Measurements from ENCODE around the gene BACE2. TPM values are rescaled to one million over a fixed set of nuclear protein-coding genes. Genes with fewer than 3 reads are reported as not detected.

Gene BACE2
- total and polyA plus RNA-seq, 2 donors (not counting 1 experiment from before 2014, with no cell fraction given), result 18.4 to 40.8 TPM

DNA sequence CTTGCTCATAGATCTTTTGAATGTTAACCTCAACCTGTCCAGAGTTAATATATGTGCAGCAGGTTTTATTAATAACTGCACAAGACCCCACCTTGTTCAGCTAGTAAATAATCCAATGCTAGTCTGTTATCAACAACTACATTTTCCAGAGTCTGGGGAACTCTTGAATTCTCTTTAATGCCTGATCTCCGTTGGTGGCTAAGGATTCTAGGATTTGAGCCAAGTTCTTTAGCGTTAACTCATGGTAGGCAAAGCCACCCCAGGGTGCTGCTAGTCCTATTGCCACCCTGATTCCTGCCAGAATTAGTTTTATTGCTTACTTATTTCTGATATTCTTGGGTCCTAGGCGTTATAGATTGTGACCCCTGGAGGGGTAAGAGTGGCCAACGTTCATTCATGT lies 12.8 kb downstream of the BACE2 start:
- no peak for ATAC-seq (ENCODE audit: low read depth)
- ChIA-PET CTCF (interaction anchor here (1.8 kb wide), 1 partner anchor 51 kb away, joined by 3 read pairs; no protein-coding TSS in a partner anchor), POLR2A (no interaction called here)
- no peak for TF ChIP-seq EZH2 (IDR thresholded peaks at IDR 0.05; ENCODE audit: borderline replicate concordance, insufficient read depth, low read depth, low read length, poor library complexity, severe bottlenecking)
- TF ChIP-seq, protein P1, sequence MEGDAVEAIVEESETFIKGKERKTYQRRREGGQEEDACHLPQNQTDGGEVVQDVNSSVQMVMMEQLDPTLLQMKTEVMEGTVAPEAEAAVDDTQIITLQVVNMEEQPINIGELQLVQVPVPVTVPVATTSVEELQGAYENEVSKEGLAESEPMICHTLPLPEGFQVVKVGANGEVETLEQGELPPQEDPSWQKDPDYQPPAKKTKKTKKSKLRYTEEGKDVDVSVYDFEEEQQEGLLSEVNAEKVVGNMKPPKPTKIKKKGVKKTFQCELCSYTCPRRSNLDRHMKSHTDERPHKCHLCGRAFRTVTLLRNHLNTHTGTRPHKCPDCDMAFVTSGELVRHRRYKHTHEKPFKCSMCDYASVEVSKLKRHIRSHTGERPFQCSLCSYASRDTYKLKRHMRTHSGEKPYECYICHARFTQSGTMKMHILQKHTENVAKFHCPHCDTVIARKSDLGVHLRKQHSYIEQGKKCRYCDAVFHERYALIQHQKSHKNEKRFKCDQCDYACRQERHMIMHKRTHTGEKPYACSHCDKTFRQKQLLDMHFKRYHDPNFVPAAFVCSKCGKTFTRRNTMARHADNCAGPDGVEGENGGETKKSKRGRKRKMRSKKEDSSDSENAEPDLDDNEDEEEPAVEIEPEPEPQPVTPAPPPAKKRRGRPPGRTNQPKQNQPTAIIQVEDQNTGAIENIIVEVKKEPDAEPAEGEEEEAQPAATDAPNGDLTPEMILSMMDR (IDR thresholded peaks at IDR 0.05), result no peak
- intact Hi-C loops (cut with micrococcal nuclease), result no loop called here
- no peaks in the 10 kb centered on the region for H3K9me3 Mint-ChIP-seq (ENCODE audit: insufficient read depth)
- Histone ChIP-seq H2AFZ (ENCODE audit: insufficient read depth, low read depth, low read length, poor library complexity, severe bottlenecking) (no peak overlapping the region), H3K9me3 (ENCODE audit: control extremely low read depth in 1 of 3, control insufficient read depth in 2 of 3, insufficient read depth in 1 of 3, low read length in 2 of 3) (no peaks in the 10 kb centered on the region), H4K20me1 (ENCODE audit: control insufficient read depth, insufficient read depth, low read length, poor library complexity, severe bottlenecking) (no peaks in the 10 kb centered on the region), H3K27ac (ENCODE audit: low read length in 2 of 2) (no peak overlapping the region), H3K79me2 (ENCODE audit: control insufficient read depth, insufficient read depth, low read length) (peaks cover 29% of the 10 kb centered on the region), H3K27me3 (replicated peaks in 1 of 4; ENCODE audit: control extremely low read depth in 1 of 4, control insufficient read depth in 3 of 4, insufficient read depth in 4 of 4, low read length in 3 of 4) (no peaks in the 10 kb centered on the region), H3K4me1 (ENCODE audit: control insufficient read depth in 2 of 2, insufficient read depth in 2 of 2, low read length in 2 of 2) (peaks cover 0 to 2% of the 10 kb centered on the region in 2 donors), H3K36me3 (replicated peaks in 1 of 2; ENCODE audit: control extremely low read depth in 1 of 2, control insufficient read depth in 1 of 2, extremely low read depth in 1 of 2, insufficient read depth in 2 of 2, low read length in 1 of 2) (no peaks in the 10 kb centered on the region), H3K4me2 (replicated peaks; ENCODE audit: low read depth, low read length, poor library complexity, severe bottlenecking) (no peak overlapping the region), H3K9ac (ENCODE audit: low read length) (no peak overlapping the region), H3K4me3 (ENCODE audit: control extremely low read depth in 1 of 5, extremely low read depth in 1 of 5, insufficient read depth in 1 of 5, low read depth in 2 of 5, low read length in 4 of 5) (no peak overlapping the region)
- WGBS (ENCODE audit: insufficient coverage), result 85% methylated on average over 2 of the region's 4 CpGs
- H3K4me1 Mint-ChIP-seq, result peaks cover 20% of the 10 kb centered on the region
- no peak for DNase-seq
- no peaks in the 10 kb centered on the region for H3K27me3 Mint-ChIP-seq
- no peak overlapping the region for H3K4me3 Mint-ChIP-seq
- H3K27ac Mint-ChIP-seq, result no peak overlapping the region

DNA sequence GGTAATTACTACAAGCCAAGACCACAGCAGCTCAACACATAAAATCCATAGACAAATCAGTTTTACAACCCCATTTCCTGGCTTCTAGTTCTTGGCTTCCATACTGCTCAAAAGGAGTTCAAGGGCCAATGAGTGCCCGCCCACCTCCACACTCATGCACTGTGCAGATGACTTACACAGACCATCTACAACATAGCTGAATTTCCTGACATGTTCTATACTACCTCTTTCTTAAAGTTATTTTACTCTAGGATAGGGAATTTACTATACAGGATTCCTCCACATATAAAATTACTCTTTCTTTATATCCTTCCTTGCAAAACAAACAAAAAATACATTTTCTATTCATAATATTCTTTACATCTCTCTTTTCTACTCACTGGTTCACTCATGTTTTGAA lies 14.6 kb downstream of the BACE2 start:
- Histone ChIP-seq H3K4me1 (ENCODE audit: control insufficient read depth in 2 of 2, insufficient read depth in 2 of 2, low read length in 2 of 2) (peaks cover 15 to 20% of the 10 kb centered on the region in 2 donors), H3K36me3 (replicated peaks in 1 of 2; ENCODE audit: control extremely low read depth in 1 of 2, control insufficient read depth in 1 of 2, extremely low read depth in 1 of 2, insufficient read depth in 2 of 2, low read length in 1 of 2) (no peaks in the 10 kb centered on the region), H3K79me2 (ENCODE audit: control insufficient read depth, insufficient read depth, low read length) (peaks cover 29% of the 10 kb centered on the region), H4K20me1 (ENCODE audit: control insufficient read depth, insufficient read depth, low read length, poor library complexity, severe bottlenecking) (no peaks in the 10 kb centered on the region), H3K4me2 (replicated peaks; ENCODE audit: low read depth, low read length, poor library complexity, severe bottlenecking) (no peak overlapping the region), H3K4me3 (ENCODE audit: control extremely low read depth in 1 of 5, extremely low read depth in 1 of 5, insufficient read depth in 1 of 5, low read depth in 2 of 5, low read length in 4 of 5) (no peak overlapping the region), H3K27me3 (replicated peaks in 1 of 4; ENCODE audit: control extremely low read depth in 1 of 4, control insufficient read depth in 3 of 4, insufficient read depth in 4 of 4, low read length in 3 of 4) (no peaks in the 10 kb centered on the region), H2AFZ (ENCODE audit: insufficient read depth, low read depth, low read length, poor library complexity, severe bottlenecking) (no peak overlapping the region), H3K9ac (ENCODE audit: low read length) (no peak overlapping the region), H3K27ac (ENCODE audit: low read length in 2 of 2) (no peak overlapping the region), H3K9me3 (ENCODE audit: control extremely low read depth in 1 of 3, control insufficient read depth in 2 of 3, insufficient read depth in 1 of 3, low read length in 2 of 3) (no peaks in the 10 kb centered on the region)
- no CpG with 5 or more reads among the region's 1 CpG for WGBS (ENCODE audit: insufficient coverage)
- Mint-ChIP-seq H3K27ac (no peak overlapping the region), H3K4me3 (no peak overlapping the region), H3K4me1 (peaks cover 35% of the 10 kb centered on the region), H3K9me3 (ENCODE audit: insufficient read depth) (no peaks in the 10 kb centered on the region), H3K27me3 (no peaks in the 10 kb centered on the region)
- TF ChIP-seq, protein P1 (IDR thresholded peaks at IDR 0.05), result no peak
- TF ChIP-seq EZH2 (IDR thresholded peaks at IDR 0.05; ENCODE audit: borderline replicate concordance, insufficient read depth, low read depth, low read length, poor library complexity, severe bottlenecking), result no peak
- intact Hi-C loops (cut with micrococcal nuclease), result no loop called here
- no peak for ATAC-seq (ENCODE audit: low read depth)
- CTCF ChIA-PET, result interaction anchor here (1.4 to 2.6 kb wide), 3 partner anchors 10 to 49 kb away, joined by 3 to 8 read pairs (median 3); no protein-coding TSS in a partner anchor
- POLR2A ChIA-PET, result no interaction called here
- DNase-seq, result no peak
